HCT116 (cell line): ENCODE data around the gene MARCKSL1. TPM values are rescaled to one million over a fixed set of nuclear protein-coding genes. Genes with fewer than 3 reads are reported as not detected.

ENCODE experiments used
- ATAC-seq: fragments of 200-7000 bp; cut with Tn5 transposase; 2 replicates; pipeline ENCODE4 v1.9.1; 2020; ENCODE audit warnings: mild to moderate bottlenecking, moderate library complexity
- BruUV-seq: library from RNA; stranded (reverse); fragments of 400-500 nt; replicated peaks from 2 replicates; lab custom pipeline; 2021; lab: Mats Ljungman, UMichigan
- CTCF ChIA-PET: fragments of 300-600 bp; sonication (Branson Sonifier 250); formaldehyde crosslinking; loops from one replicate; lab custom pipeline; 2021; ENCODE audit warnings: antibody characterized with exemption; lab: Charles Lee
- POLR2A ChIA-PET: fragments of 300-600, 350-600 bp; sonication (Branson Sonifier 250); formaldehyde crosslinking; loops from one replicate; lab custom pipeline; 2021; ENCODE audit warnings: antibody characterized with exemption; lab: Charles Lee
- RAD21 ChIA-PET, 2 experiments: fragments of 300-600 bp; sonication (Branson Sonifier 250); formaldehyde crosslinking; loops; one replicate each; lab custom pipeline; 2023; ENCODE audit warnings: low total read pairs in 2 of 2; ENCODE audit not compliant: uncharacterized antibody in 2 of 2, unreplicated experiment in 2 of 2, low non-redundant PET in 1 of 2; lab: Charles Lee
- DNase-seq: peaks from one replicate; pipeline ENCODE4 v3.0.0-alpha.2; 2010; ENCODE audit warnings: low read depth, low spot score
- H2AFZ ChIP-seq: fragments of 200-600 bp; shearing (Covaris generic), sonication (generic); 2 replicates; pipeline ENCODE4 v1.6.1; 2017; ENCODE audit warnings: low read depth, mixed run types, mixed read lengths, antibody characterized with exemption, low read length; ENCODE audit not compliant: poor library complexity, severe bottlenecking
- H3K27ac ChIP-seq: 2 replicates; pipeline ENCODE4 v1.5.1; 2012; ENCODE audit warnings: low read depth, low read length
- H3K27me3 ChIP-seq: fragments of 200-600 bp; sonication (generic); 2 replicates; pipeline ENCODE4 v1.6.1; 2016; ENCODE audit warnings: mixed run types, low read length, mixed read lengths; ENCODE audit not compliant: insufficient read depth
- H3K36me3 ChIP-seq, 2 experiments: fragments of 200-500 bp in 1 of 2; fragments of 200-600 bp in 1 of 2; sonication (Bioruptor generic) in 1 of 2; sonication (generic) in 1 of 2; 2 replicates each; pipeline versions ENCODE4 v1.5.1 to v1.6.1; 2014 to 2016; ENCODE audit warnings: low read length in 2 of 2, inconsistent platforms in 1 of 2, mixed read lengths in 1 of 2, mixed run types in 1 of 2; ENCODE audit not compliant: insufficient read depth in 2 of 2, control insufficient read depth in 1 of 2
- H3K4me1 ChIP-seq, 2 experiments: fragments of 200-600 bp in 1 of 2; sonication (generic) in 1 of 2; 2 replicates each; pipeline versions ENCODE4 v1.5.1 to v1.6.1; 2012 to 2017; ENCODE audit warnings: low read length in 2 of 2, inconsistent platforms in 1 of 2, mild to moderate bottlenecking in 1 of 2, mixed read lengths in 1 of 2, mixed run types in 1 of 2, moderate library complexity in 1 of 2; ENCODE audit not compliant: insufficient read depth in 2 of 2, control insufficient read depth in 1 of 2
- H3K4me2 ChIP-seq: fragments of 200-600 bp; sonication (generic); 2 replicates; pipeline ENCODE4 v1.6.1; 2017; ENCODE audit warnings: mixed run types, low read length, mixed read lengths
- H3K4me3 ChIP-seq, 2 experiments: fragments of 200-600 bp in 1 of 2; sonication (generic) in 1 of 2; replicated peaks in 1 of 2; 2 replicates each; pipeline ENCODE4 v1.5.1; 2011 to 2016; ENCODE audit warnings: low read length in 2 of 2, control low read depth in 1 of 2, low read depth in 1 of 2, mild to moderate bottlenecking in 1 of 2, mixed read lengths in 1 of 2, mixed run types in 1 of 2
- H3K79me2 ChIP-seq: fragments of 200-600 bp; sonication (generic); 2 replicates; pipeline ENCODE4 v1.6.1; 2017; ENCODE audit warnings: mild to moderate bottlenecking, mixed run types, low read length, moderate library complexity, mixed read lengths; ENCODE audit not compliant: insufficient read depth
- H3K9ac ChIP-seq: fragments of 200-600 bp; sonication (generic); 2 replicates; pipeline ENCODE4 v1.6.1; 2016; ENCODE audit warnings: low read length, mixed read lengths
- H3K9me2 ChIP-seq: fragments of 200-600 bp; sonication (generic), shearing (Covaris generic); 2 replicates; pipeline ENCODE4 v1.6.1; 2017; ENCODE audit warnings: mixed run types, mild to moderate bottlenecking, moderate library complexity; ENCODE audit not compliant: insufficient read depth
- H3K9me3 ChIP-seq, 2 experiments: fragments of 200-500 bp in 1 of 2; fragments of 200-600 bp in 1 of 2; sonication (Bioruptor generic) in 1 of 2; sonication (generic) in 1 of 2; 2 replicates each; pipeline ENCODE4 v1.6.1; 2014 to 2017; ENCODE audit warnings: low read length in 2 of 2, mixed read lengths in 2 of 2, inconsistent platforms in 1 of 2, low read depth in 1 of 2, mild to moderate bottlenecking in 1 of 2, mixed run types in 1 of 2, moderate library complexity in 1 of 2; ENCODE audit not compliant: control insufficient read depth in 1 of 2, insufficient read depth in 1 of 2
- H4K20me1 ChIP-seq: fragments of 200-600 bp; sonication (generic), shearing (Covaris generic); 2 replicates; pipeline ENCODE4 v1.6.1; 2017; ENCODE audit warnings: mixed run types, mild to moderate bottlenecking, moderate library complexity; ENCODE audit not compliant: insufficient read depth
- CBX3 ChIP-seq: IDR thresholded peaks from 2 replicates; pipeline ENCODE4 v1.6.1; 2012; ENCODE audit warnings: low read depth
- EGR1 ChIP-seq: IDR thresholded peaks from 2 replicates; pipeline ENCODE4 v1.6.1; 2012; ENCODE audit warnings: low read depth
- ELF1 ChIP-seq: IDR thresholded peaks from 2 replicates; pipeline ENCODE4 v1.6.1; 2012; ENCODE audit warnings: low read depth, borderline replicate concordance
- EZH2 ChIP-seq: fragments of 200-600 bp; sonication (generic); IDR thresholded peaks from 2 replicates; pipeline ENCODE4 v1.6.1; 2017; ENCODE audit warnings: antibody characterized with exemption, mixed run types
- EZH2phosphoT487 ChIP-seq: fragments of 200-600 bp; IDR thresholded peaks from 2 replicates; pipeline ENCODE4 v1.6.1; 2018; ENCODE audit warnings: antibody characterized with exemption, borderline replicate concordance
- FOSL1 ChIP-seq: IDR thresholded peaks from 2 replicates; pipeline ENCODE4 v1.6.1; 2012; ENCODE audit warnings: low read depth
- POLR2A ChIP-seq: IDR thresholded peaks from 2 replicates; pipeline ENCODE4 v1.7.0; 2011; ENCODE audit warnings: borderline replicate concordance; ENCODE audit not compliant: insufficient read depth, insufficient read length; ENCODE audit errors: extremely low read depth
- POLR2AphosphoS5 ChIP-seq: IDR thresholded peaks from 2 replicates; pipeline ENCODE4 v1.6.1; 2011; ENCODE audit warnings: mild to moderate bottlenecking, low read depth, low read length, moderate library complexity
- SP1 ChIP-seq: IDR thresholded peaks from 2 replicates; pipeline ENCODE4 v1.6.1; 2012; ENCODE audit warnings: low read depth
- SRF ChIP-seq: IDR thresholded peaks from 2 replicates; pipeline ENCODE4 v1.6.1; 2012; ENCODE audit warnings: low read depth
- YY1 ChIP-seq: IDR thresholded peaks from 2 replicates; pipeline ENCODE4 v1.6.1; 2011; ENCODE audit warnings: low read length, low read depth, moderate library complexity, mild to moderate bottlenecking; ENCODE audit not compliant: insufficient replicate concordance; ENCODE audit errors: extremely low read depth
- ZFX ChIP-seq: fragments of 450-650 bp; IDR thresholded peaks from 2 replicates; pipeline ENCODE4 v1.6.1; 2017
- ZNF274 ChIP-seq: fragments of 200-500 bp; sonication (Bioruptor generic); IDR thresholded peaks from 2 replicates; pipeline ENCODE4 v1.6.1; 2014; ENCODE audit warnings: mild to moderate bottlenecking, low read depth, low read length, inconsistent platforms
- intact Hi-C: fragments of 100-400 bp; cut with micrococcal nuclease; formaldehyde crosslinking; loops from 2 replicates; pipeline ENCODE4 v1.10.0; 2022
- total RNA-seq: library from RNA; stranded (reverse); gene quantifications from one replicate; pipeline ENCODE4 v1.2.1, GENCODE V29; 2021; ENCODE audit not compliant: unreplicated experiment
- TF ChIP-seq, protein P1 (sequence below): IDR thresholded peaks from 2 replicates; pipeline ENCODE4 v1.6.1; 2011; ENCODE audit warnings: mild to moderate bottlenecking, low read length, moderate library complexity; ENCODE audit not compliant: insufficient replicate concordance; ENCODE audit errors: extremely low read depth
- TF ChIP-seq, protein P2 (sequence below), 3 experiments: fragments of 200-600 bp in 1 of 3; sonication (generic) in 1 of 3; IDR thresholded peaks in 2 of 3; conservative IDR thresholded peaks in 1 of 3; 2 replicates each; pipeline ENCODE4 v1.5.1; 2012 to 2017; ENCODE audit warnings: low read depth in 2 of 3, low read length in 2 of 3, antibody characterized with exemption in 1 of 3, borderline replicate concordance in 1 of 3, control low read depth in 1 of 3, mild to moderate bottlenecking in 1 of 3, mixed read lengths in 1 of 3, mixed run types in 1 of 3, moderate library complexity in 1 of 3; ENCODE audit not compliant: insufficient read depth in 1 of 3
- TF ChIP-seq, protein P3 (sequence below): IDR thresholded peaks from 2 replicates; pipeline ENCODE4 v1.6.1; 2012; ENCODE audit warnings: low read depth

The MARCKSL1 gene
- total RNA-seq, 1 experiment from 2014 or later, result 127 TPM

DNA sequence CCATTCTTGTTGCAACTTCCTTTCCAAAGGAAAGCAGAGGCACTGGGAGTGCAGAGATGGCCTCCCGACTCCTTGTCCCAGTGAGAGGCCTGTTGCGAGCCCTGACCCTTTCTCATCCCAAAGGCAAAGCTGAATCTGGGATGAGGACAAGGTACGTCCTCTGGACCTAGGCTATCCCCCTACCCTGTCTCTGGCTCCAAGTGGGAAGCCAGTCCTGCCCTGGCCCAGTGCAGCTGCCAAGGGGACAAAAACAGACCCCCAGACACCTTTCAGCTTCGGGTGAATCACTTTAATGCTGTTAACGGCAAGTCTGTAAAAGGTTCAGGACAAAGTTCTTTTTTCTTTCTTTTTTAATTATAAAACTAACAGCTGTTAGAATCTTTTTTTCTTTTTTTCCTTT is 28.8 kb upstream of the MARCKSL1 start (continued):
- no peak for TF ChIP-seq EGR1
- no peak for TF ChIP-seq ZFX
- TF ChIP-seq YY1, result no peak
- no peak for TF ChIP-seq CBX3
- no peak for TF ChIP-seq SP1
- TF ChIP-seq POLR2A, result no peak

DNA sequence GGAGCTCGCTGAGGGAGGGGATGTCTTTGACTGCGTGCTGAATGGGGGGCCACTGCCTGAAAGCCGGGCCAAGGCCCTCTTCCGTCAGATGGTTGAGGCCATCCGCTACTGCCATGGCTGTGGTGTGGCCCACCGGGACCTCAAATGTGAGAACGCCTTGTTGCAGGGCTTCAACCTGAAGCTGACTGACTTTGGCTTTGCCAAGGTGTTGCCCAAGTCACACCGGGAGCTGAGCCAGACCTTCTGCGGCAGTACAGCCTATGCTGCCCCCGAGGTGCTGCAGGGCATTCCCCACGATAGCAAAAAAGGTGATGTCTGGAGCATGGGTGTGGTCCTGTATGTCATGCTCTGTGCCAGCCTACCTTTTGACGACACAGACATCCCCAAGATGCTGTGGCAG is 27.7 kb upstream of the MARCKSL1 start:
- RAD21 ChIA-PET, result no interaction called here
- Histone ChIP-seq H3K27me3 (no peaks in the 10 kb centered on the region), H4K20me1 (no peaks in the 10 kb centered on the region), H3K36me3 (peaks cover 0 to 11% of the 10 kb centered on the region in 2 experiments; a peak in 2 of 4 replicates), H2AFZ (no peak overlapping the region), H3K9me3 (no peaks in the 10 kb centered on the region), H3K9ac (no peak overlapping the region), H3K79me2 (no peaks in the 10 kb centered on the region), H3K4me1 (no peaks in the 10 kb centered on the region), H3K4me3 (no peak overlapping the region), H3K9me2 (no peaks in the 10 kb centered on the region), H3K27ac (no peak overlapping the region), H3K4me2 (no peak overlapping the region)
- ATAC-seq (no peak), DNase-seq (no peak)
- POLR2A ChIA-PET, result no interaction called here
- BruUV-seq, result no TSS peak
- CTCF ChIA-PET, result no interaction called here
- TF ChIP-seq, protein P1, sequence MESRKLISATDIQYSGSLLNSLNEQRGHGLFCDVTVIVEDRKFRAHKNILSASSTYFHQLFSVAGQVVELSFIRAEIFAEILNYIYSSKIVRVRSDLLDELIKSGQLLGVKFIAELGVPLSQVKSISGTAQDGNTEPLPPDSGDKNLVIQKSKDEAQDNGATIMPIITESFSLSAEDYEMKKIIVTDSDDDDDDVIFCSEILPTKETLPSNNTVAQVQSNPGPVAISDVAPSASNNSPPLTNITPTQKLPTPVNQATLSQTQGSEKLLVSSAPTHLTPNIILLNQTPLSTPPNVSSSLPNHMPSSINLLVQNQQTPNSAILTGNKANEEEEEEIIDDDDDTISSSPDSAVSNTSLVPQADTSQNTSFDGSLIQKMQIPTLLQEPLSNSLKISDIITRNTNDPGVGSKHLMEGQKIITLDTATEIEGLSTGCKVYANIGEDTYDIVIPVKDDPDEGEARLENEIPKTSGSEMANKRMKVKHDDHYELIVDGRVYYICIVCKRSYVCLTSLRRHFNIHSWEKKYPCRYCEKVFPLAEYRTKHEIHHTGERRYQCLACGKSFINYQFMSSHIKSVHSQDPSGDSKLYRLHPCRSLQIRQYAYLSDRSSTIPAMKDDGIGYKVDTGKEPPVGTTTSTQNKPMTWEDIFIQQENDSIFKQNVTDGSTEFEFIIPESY, result no peak
- TF ChIP-seq ZFX (no peak), FOSL1 (no peak), POLR2AphosphoS5 (no peak), SRF (no peak), EZH2phosphoT487 (no peak), EGR1 (no peak), ZNF274 (no peak), ELF1 (no peak), EZH2 (no peak), YY1 (no peak), SP1 (no peak), POLR2A (no peak)
- TF ChIP-seq, protein P2, sequence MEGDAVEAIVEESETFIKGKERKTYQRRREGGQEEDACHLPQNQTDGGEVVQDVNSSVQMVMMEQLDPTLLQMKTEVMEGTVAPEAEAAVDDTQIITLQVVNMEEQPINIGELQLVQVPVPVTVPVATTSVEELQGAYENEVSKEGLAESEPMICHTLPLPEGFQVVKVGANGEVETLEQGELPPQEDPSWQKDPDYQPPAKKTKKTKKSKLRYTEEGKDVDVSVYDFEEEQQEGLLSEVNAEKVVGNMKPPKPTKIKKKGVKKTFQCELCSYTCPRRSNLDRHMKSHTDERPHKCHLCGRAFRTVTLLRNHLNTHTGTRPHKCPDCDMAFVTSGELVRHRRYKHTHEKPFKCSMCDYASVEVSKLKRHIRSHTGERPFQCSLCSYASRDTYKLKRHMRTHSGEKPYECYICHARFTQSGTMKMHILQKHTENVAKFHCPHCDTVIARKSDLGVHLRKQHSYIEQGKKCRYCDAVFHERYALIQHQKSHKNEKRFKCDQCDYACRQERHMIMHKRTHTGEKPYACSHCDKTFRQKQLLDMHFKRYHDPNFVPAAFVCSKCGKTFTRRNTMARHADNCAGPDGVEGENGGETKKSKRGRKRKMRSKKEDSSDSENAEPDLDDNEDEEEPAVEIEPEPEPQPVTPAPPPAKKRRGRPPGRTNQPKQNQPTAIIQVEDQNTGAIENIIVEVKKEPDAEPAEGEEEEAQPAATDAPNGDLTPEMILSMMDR (IDR thresholded peaks at IDR 0.05 in 2 of 3, conservative IDR thresholded peaks at IDR 0.05 in 1 of 3; ENCODE audit: borderline replicate concordance in 1 of 3, insufficient read depth in 1 of 3, low read depth in 2 of 3, low read length in 2 of 3), result no peak
- TF ChIP-seq, protein P3, sequence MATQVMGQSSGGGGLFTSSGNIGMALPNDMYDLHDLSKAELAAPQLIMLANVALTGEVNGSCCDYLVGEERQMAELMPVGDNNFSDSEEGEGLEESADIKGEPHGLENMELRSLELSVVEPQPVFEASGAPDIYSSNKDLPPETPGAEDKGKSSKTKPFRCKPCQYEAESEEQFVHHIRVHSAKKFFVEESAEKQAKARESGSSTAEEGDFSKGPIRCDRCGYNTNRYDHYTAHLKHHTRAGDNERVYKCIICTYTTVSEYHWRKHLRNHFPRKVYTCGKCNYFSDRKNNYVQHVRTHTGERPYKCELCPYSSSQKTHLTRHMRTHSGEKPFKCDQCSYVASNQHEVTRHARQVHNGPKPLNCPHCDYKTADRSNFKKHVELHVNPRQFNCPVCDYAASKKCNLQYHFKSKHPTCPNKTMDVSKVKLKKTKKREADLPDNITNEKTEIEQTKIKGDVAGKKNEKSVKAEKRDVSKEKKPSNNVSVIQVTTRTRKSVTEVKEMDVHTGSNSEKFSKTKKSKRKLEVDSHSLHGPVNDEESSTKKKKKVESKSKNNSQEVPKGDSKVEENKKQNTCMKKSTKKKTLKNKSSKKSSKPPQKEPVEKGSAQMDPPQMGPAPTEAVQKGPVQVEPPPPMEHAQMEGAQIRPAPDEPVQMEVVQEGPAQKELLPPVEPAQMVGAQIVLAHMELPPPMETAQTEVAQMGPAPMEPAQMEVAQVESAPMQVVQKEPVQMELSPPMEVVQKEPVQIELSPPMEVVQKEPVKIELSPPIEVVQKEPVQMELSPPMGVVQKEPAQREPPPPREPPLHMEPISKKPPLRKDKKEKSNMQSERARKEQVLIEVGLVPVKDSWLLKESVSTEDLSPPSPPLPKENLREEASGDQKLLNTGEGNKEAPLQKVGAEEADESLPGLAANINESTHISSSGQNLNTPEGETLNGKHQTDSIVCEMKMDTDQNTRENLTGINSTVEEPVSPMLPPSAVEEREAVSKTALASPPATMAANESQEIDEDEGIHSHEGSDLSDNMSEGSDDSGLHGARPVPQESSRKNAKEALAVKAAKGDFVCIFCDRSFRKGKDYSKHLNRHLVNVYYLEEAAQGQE, result no peak
- intact Hi-C loops, result no loop called here
